HepG2 (cell line): ENCODE results near the gene OAF. TPM values are rescaled to one million over a fixed set of nuclear protein-coding genes. Genes with fewer than 3 reads are reported as not detected.

Experiments used
- FUBP1 ChIP-seq: sonication (generic); formaldehyde crosslinking; IDR thresholded peaks from 2 replicates; pipeline ENCODE4 v1.5.1; 2020; ENCODE audit warnings: missing genetic modification reagents, mild to moderate bottlenecking, borderline replicate concordance
- GRHL1 ChIP-seq: sonication (generic); formaldehyde crosslinking; conservative IDR thresholded peaks from 2 replicates; pipeline ENCODE4 v1.8.0; 2022; ENCODE audit warnings: missing genetic modification reagents
- HNRNPLL ChIP-seq: fragments of 200-400 bp; formaldehyde crosslinking; IDR thresholded peaks from 2 replicates; pipeline ENCODE4 v1.6.1; 2017; ENCODE audit warnings: mild to moderate bottlenecking, low read depth, low read length; ENCODE audit not compliant: poor library complexity, severe bottlenecking
- MTERF4 ChIP-seq: sonication (generic); formaldehyde crosslinking; IDR thresholded peaks from 2 replicates; pipeline ENCODE4 v1.8.0; 2023; ENCODE audit warnings: mild to moderate bottlenecking, missing genetic modification reagents
- SALL1 ChIP-seq: sonication (generic); formaldehyde crosslinking; IDR thresholded peaks from 2 replicates; pipeline ENCODE4 v1.8.0; 2022; ENCODE audit warnings: mild to moderate bottlenecking, missing genetic modification reagents
- SNAPC4 ChIP-seq: sonication (generic); formaldehyde crosslinking; IDR thresholded peaks from 2 replicates; pipeline ENCODE4 v1.4.0; 2020; ENCODE audit warnings: mild to moderate bottlenecking, missing genetic modification reagents
- SP2 ChIP-seq: sonication (generic); formaldehyde crosslinking; IDR thresholded peaks from 2 replicates; pipeline ENCODE4 v1.5.1; 2020; ENCODE audit warnings: mild to moderate bottlenecking, missing genetic modification reagents
- TBX3 ChIP-seq: fragments of 450-650 bp; IDR thresholded peaks from 2 replicates; pipeline ENCODE4 v1.6.1; 2017; ENCODE audit warnings: antibody characterized with exemption, mild to moderate bottlenecking, inconsistent platforms, borderline replicate concordance
- TFE3 ChIP-seq: IDR thresholded peaks from 2 replicates; pipeline ENCODE4 v1.6.1; 2016
- TIGD3 ChIP-seq: sonication (generic); formaldehyde crosslinking; IDR thresholded peaks from 2 replicates; pipeline ENCODE4 v1.5.1; 2020; ENCODE audit warnings: mild to moderate bottlenecking, missing genetic modification reagents, borderline replicate concordance
- ZFP62 ChIP-seq: sonication (generic); formaldehyde crosslinking; IDR thresholded peaks from 2 replicates; pipeline ENCODE4 v1.4.0; 2020; ENCODE audit warnings: missing genetic modification reagents
- ZNF264 ChIP-seq: sonication (generic); formaldehyde crosslinking; IDR thresholded peaks from 2 replicates; pipeline ENCODE4 v1.4.0; 2020; ENCODE audit warnings: missing genetic modification reagents
- ZNF337 ChIP-seq: sonication (generic); formaldehyde crosslinking; IDR thresholded peaks from 2 replicates; pipeline ENCODE4 v1.5.1; 2020; ENCODE audit warnings: missing genetic modification reagents, low read depth, mild to moderate bottlenecking, borderline replicate concordance
- ZNF7 ChIP-seq: IDR thresholded peaks from 2 replicates; pipeline ENCODE4 v1.6.1; 2016; ENCODE audit warnings: missing biosample characterization, missing genetic modification reagents
- polyA plus RNA-seq, 8 experiments: library from polyadenylated mRNA; depleted of rRNA in 3 of 8; stranded (reverse) in 7 of 8; unstranded in 1 of 8; fragments of >200 nt; fragmentation: Illumina TruSeq in 4 of 8; extraction: Trizol in 4 of 8; gene quantifications; 2 replicates each; pipeline versions ENCODE4 v1.2.1 to v1.2.3, GENCODE V29; 2011 to 2016; ENCODE audit warnings: low read depth in 4 of 8, missing spikeins in 1 of 8, mixed read lengths in 1 of 8; ENCODE audit not compliant: insufficient read depth in 1 of 8
- total RNA-seq, 5 experiments: library from RNA; depleted of rRNA; stranded (reverse); fragments of >200 nt; fragmentation: Illumina TruSeq; extraction: Trizol; gene quantifications; 2 replicates each; pipeline ENCODE4 v1.2.3, GENCODE V29; 2016; ENCODE audit warnings: low read depth in 1 of 5

The OAF gene
- total and polyA plus RNA-seq, 2 of the 13 experiments (the other 11 are each of a cell fraction or from before 2014, with no cell fraction given), result 63.7 to 94.6 TPM

- no peak for TF ChIP-seq ZNF337 (CRISPR knock-in tag)
- TF ChIP-seq TIGD3 (CRISPR knock-in tag), result no peak
- TF ChIP-seq ZNF7, result no peak
- no peak for TF ChIP-seq ZFP62
- no peak for TF ChIP-seq SNAPC4 (CRISPR knock-in tag)
- no peak for TF ChIP-seq SALL1
- peak; percentile 51 for TF ChIP-seq HNRNPLL
- TF ChIP-seq SP2 (CRISPR knock-in tag), result no peak
- no peak for TF ChIP-seq GRHL1 (CRISPR knock-in tag)
- no peak for TF ChIP-seq TBX3
- no peak for TF ChIP-seq ZNF264 (CRISPR knock-in tag)
- no peak for TF ChIP-seq MTERF4 (CRISPR knock-in tag)
- no peak for TF ChIP-seq TFE3 (CRISPR knock-in tag)
- no peak for TF ChIP-seq FUBP1
These were observed 41.7 kb upstream of the OAF start (continued) for GRCh38 chr11:120168960-120169681.
